ENCODE data around the gene COL8A1. TPM values are rescaled to one million over a fixed set of nuclear protein-coding genes. Genes with fewer than 3 reads are reported as not detected.

Gene COL8A1
- total and polyA plus RNA-seq, 2 donors (not counting 1 experiment from before 2014, with no cell fraction given) = 0.12 TPM; not detected in 1

DNA sequence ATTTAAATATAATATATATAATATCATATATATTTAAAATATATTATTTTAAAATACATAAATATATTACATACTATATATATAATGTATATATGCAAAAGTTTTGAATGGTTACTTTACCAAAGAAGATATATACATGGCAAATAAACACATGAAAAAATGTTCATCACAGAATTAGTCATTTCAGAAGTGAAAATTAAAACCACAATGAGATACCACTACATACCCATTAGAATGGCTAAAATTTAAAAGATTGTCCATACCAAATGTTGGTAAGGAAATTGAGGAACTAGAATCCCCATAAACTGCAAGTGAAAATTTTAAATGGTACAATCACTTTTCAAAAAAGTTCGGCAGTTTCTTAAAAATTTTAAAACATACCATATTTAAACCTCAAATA is 23.6 kb upstream of the COL8A1 start:
- WGBS (ENCODE audit: insufficient coverage) = no CpG with 5 or more reads among the region's 1 CpG
- TF ChIP-seq, protein P1, sequence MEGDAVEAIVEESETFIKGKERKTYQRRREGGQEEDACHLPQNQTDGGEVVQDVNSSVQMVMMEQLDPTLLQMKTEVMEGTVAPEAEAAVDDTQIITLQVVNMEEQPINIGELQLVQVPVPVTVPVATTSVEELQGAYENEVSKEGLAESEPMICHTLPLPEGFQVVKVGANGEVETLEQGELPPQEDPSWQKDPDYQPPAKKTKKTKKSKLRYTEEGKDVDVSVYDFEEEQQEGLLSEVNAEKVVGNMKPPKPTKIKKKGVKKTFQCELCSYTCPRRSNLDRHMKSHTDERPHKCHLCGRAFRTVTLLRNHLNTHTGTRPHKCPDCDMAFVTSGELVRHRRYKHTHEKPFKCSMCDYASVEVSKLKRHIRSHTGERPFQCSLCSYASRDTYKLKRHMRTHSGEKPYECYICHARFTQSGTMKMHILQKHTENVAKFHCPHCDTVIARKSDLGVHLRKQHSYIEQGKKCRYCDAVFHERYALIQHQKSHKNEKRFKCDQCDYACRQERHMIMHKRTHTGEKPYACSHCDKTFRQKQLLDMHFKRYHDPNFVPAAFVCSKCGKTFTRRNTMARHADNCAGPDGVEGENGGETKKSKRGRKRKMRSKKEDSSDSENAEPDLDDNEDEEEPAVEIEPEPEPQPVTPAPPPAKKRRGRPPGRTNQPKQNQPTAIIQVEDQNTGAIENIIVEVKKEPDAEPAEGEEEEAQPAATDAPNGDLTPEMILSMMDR (IDR thresholded peaks at IDR 0.05) = no peak
- TF ChIP-seq EZH2 (IDR thresholded peaks at IDR 0.05; ENCODE audit: borderline replicate concordance, insufficient read depth, low read depth, low read length, poor library complexity, severe bottlenecking) = no peak
- Histone ChIP-seq H3K4me3 (ENCODE audit: control extremely low read depth in 1 of 5, extremely low read depth in 1 of 5, insufficient read depth in 1 of 5, low read depth in 2 of 5, low read length in 4 of 5) (no peak overlapping the region), H3K4me1 (ENCODE audit: control insufficient read depth in 2 of 2, insufficient read depth in 2 of 2, low read length in 2 of 2) (no peaks in the 10 kb centered on the region), H3K27ac (ENCODE audit: low read length in 2 of 2) (no peak overlapping the region), H3K4me2 (replicated peaks; ENCODE audit: low read depth, low read length, poor library complexity, severe bottlenecking) (no peak overlapping the region), H3K9ac (ENCODE audit: low read length) (no peak overlapping the region), H3K36me3 (replicated peaks in 1 of 2; ENCODE audit: control extremely low read depth in 1 of 2, control insufficient read depth in 1 of 2, extremely low read depth in 1 of 2, insufficient read depth in 2 of 2, low read length in 1 of 2) (no peaks in the 10 kb centered on the region), H3K79me2 (ENCODE audit: control insufficient read depth, insufficient read depth, low read length) (no peaks in the 10 kb centered on the region), H3K9me3 (ENCODE audit: control extremely low read depth in 1 of 3, control insufficient read depth in 2 of 3, insufficient read depth in 1 of 3, low read length in 2 of 3) (no peaks in the 10 kb centered on the region), H3K27me3 (replicated peaks in 1 of 4; ENCODE audit: control extremely low read depth in 1 of 4, control insufficient read depth in 3 of 4, insufficient read depth in 4 of 4, low read length in 3 of 4) (no peaks in the 10 kb centered on the region), H4K20me1 (ENCODE audit: control insufficient read depth, insufficient read depth, low read length, poor library complexity, severe bottlenecking) (no peaks in the 10 kb centered on the region), H2AFZ (ENCODE audit: insufficient read depth, low read depth, low read length, poor library complexity, severe bottlenecking) (no peak overlapping the region)
- no peaks in the 10 kb centered on the region for H3K4me1 Mint-ChIP-seq
- ChIA-PET POLR2A (no interaction called here), CTCF (no interaction called here)
- intact Hi-C loops (cut with micrococcal nuclease) = no loop called here
- DNase-seq (no peak), ATAC-seq (ENCODE audit: low read depth) (no peak)
- peaks cover 2% of the 10 kb centered on the region for H3K9me3 Mint-ChIP-seq (ENCODE audit: insufficient read depth)
- H3K27ac Mint-ChIP-seq = no peak overlapping the region
- no peak overlapping the region for H3K4me3 Mint-ChIP-seq
- H3K27me3 Mint-ChIP-seq = no peaks in the 10 kb centered on the region

DNA sequence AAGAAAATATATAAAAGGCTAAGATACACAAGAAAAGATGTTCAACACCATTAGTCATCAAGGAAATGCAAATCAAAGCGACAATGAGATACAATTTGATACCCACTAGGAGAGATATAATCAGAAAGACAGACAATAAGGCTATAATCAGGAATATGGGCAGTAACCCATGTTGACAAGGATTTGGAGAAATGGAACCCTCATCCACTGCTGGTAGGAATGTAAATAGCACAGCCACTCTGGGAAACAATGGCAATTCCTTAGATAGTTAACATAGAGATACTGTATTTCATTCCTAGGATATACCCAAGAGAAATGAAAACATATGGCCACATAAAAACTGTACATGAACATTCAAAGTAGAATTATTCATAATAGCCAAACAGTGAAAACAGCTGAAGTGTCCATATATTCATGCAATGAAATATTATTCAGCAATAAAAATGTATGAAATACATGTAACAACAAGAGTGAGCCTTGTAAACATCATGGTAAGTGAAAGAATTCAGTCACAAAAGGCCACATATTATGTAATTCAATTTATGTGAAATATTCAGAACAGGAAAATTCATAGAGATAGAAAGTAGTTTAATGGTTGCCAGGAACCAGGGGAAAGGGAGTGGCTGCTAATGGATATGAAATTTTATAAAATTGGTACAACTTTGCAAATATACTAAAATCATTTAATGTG is 18.2 kb upstream of the COL8A1 start:
- CTCF ChIA-PET = no interaction called here
- no peak overlapping the region for H3K4me3 ChIP-seq (ENCODE audit: control extremely low read depth in 1 of 5, extremely low read depth in 1 of 5, insufficient read depth in 1 of 5, low read depth in 2 of 5, low read length in 4 of 5)
- H4K20me1 ChIP-seq (ENCODE audit: control insufficient read depth, insufficient read depth, low read length, poor library complexity, severe bottlenecking) = no peaks in the 10 kb centered on the region
- no peaks in the 10 kb centered on the region for H3K27me3 ChIP-seq (replicated peaks in 1 of 4; ENCODE audit: control extremely low read depth in 1 of 4, control insufficient read depth in 3 of 4, insufficient read depth in 4 of 4, low read length in 3 of 4)
- Mint-ChIP-seq H3K4me3 (no peak overlapping the region), H3K9me3 (ENCODE audit: insufficient read depth) (peaks cover 2% of the 10 kb centered on the region), H3K27ac (no peak overlapping the region), H3K4me1 (no peaks in the 10 kb centered on the region), H3K27me3 (no peaks in the 10 kb centered on the region)
- H3K36me3 ChIP-seq (replicated peaks in 1 of 2; ENCODE audit: control extremely low read depth in 1 of 2, control insufficient read depth in 1 of 2, extremely low read depth in 1 of 2, insufficient read depth in 2 of 2, low read length in 1 of 2) = no peaks in the 10 kb centered on the region
- H3K9me3 ChIP-seq (ENCODE audit: control extremely low read depth in 1 of 3, control insufficient read depth in 2 of 3, insufficient read depth in 1 of 3, low read length in 2 of 3) = peaks cover 0 to 4% (median 0%) of the 10 kb centered on the region in 3 donors
- no CpG with 5 or more reads among the region's 1 CpG for WGBS (ENCODE audit: insufficient coverage)
- POLR2A ChIA-PET = no interaction called here
- ATAC-seq (ENCODE audit: low read depth) (no peak), DNase-seq (no peak)
- H3K4me2 ChIP-seq (replicated peaks; ENCODE audit: low read depth, low read length, poor library complexity, severe bottlenecking) = no peak overlapping the region
- intact Hi-C loops (cut with micrococcal nuclease) = no loop called here
- H3K27ac ChIP-seq (ENCODE audit: low read length in 2 of 2) = no peak overlapping the region
- no peak for TF ChIP-seq EZH2 (IDR thresholded peaks at IDR 0.05; ENCODE audit: borderline replicate concordance, insufficient read depth, low read depth, low read length, poor library complexity, severe bottlenecking)
- TF ChIP-seq, protein P1 (IDR thresholded peaks at IDR 0.05) = no peak
- H2AFZ ChIP-seq (ENCODE audit: insufficient read depth, low read depth, low read length, poor library complexity, severe bottlenecking) = no peak overlapping the region
- H3K9ac ChIP-seq (ENCODE audit: low read length) = no peak overlapping the region
- H3K4me1 ChIP-seq (ENCODE audit: control insufficient read depth in 2 of 2, insufficient read depth in 2 of 2, low read length in 2 of 2) = no peaks in the 10 kb centered on the region
- no peaks in the 10 kb centered on the region for H3K79me2 ChIP-seq (ENCODE audit: control insufficient read depth, insufficient read depth, low read length)
